ENCODE data around the gene ANKRD11.
"Not testable (repeated sequence)": the region's sequence is repeated elsewhere in the genome, so short reads cannot be mapped to it uniquely, and the experiment has no call there.

ANKRD11 gene

DNA sequence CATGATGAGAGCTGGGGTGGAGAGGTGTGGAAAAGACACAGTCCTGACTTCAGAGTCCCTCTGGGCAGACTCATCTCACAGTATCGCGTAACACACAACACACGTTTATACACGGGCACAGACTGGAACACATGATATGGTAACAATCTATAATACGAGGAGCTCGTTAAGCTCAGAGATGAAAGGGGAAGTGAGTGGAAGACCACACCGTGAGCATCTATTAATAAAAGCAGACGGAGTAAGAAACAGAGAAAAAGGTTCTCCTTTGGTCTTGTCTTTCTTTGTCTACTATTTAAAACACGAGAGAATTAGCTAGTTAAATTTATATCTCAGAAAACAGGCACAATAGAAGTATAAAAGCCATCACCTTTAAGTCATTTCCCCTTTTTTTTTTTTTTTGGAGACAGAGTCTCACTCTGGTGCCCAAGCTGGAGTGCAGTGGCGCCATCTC lies 13.5 kb downstream of the ANKRD11 start:
- no peak for DNase-seq

DNA sequence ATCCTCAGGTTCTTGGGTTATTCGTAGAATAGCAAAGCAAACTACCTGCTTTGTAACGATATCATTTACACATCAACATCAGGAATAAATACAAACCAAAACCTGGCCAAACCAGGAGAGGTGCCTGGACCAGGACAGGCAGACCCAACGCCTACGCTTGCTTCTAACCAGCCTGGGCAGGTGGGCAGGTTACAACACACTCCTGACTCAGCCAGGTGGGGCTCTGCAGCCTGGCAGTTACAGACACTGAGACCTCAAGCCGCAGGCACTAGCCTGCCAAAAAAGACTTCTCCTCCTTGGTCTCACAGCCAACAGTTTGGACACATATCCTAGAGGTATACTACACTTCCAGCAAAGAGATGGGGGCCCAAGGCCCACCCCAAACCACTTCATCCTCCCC lies 14.0 kb downstream of the ANKRD11 start:
- no peak for DNase-seq

DNA sequence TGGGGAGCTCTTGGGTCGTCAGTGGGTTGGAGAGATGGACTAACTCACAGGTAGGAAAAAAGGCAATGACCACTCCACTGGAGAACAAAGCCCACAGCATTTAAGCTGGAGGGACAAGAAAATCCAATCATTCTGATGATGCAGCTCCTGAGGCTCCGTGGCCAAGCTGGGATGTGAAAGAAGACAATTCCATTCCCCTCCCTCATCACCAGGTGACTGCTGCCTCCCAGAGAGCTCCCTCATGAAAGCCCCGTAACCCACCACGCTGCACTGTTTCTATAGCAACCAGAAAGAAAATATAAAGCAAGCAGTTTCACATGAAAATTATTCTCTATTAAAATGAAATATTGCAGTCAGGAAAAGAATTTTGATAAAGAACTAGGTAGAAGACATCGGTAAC lies 15.2 kb downstream of the ANKRD11 start:
- no peak for DNase-seq

DNA sequence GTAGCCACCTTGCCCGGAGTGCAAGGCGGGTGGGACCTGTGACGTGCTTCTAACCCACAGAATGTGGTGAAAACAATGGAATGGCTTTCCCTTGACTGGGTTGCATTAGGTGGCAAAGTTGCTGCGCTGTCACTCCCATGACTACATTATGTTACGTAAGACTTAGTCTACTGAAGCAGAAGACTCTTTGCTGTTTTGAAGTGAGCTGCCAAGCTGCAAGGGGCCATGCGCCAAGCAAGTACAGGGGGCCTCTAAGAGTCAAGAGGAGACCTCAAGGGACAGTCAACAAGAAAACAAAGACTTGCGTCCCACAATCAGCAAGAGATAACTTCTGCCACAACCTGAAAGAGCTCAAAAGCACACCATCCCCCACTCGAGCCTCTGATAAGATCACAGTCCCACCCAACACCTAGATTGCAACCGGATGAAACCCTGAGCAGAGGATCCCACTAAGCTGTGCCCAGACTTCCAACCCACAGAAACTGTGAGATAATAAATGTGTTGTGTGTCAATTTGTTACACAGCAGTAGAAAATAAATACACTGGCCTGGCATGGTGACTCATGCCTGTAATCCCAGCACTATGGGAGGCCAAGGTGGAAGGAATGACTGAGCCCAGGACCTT lies 16.5 kb downstream of the ANKRD11 start:
- no peak for DNase-seq

DNA sequence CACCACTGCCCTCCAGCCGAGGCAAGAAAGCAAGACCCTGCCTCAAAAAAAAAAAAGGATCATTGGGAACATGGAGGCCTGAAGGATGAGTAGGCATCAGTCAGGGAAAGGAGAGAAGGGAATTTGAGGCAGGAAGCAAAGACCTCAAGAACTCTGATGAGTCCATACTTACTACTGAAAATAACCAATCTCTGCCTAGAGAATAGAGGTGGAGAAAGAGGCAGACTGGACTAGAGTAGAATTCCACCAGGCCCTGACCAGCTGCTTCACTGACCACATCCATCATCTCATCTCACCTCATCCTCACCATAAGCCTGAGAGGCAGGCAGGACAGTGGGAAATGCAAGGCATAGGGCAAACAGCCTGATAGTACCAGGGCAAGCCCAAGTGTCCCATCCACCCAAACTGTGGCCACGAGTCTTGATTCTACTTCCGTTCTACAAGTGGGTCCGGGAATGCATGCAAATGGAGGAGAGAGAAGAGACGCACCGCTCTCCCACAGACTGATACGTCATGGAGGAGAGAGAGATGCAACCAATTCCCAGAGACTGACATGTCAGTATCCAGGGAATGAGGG lies 17.1 kb downstream of the ANKRD11 start:
- DNase-seq, result no peak

DNA sequence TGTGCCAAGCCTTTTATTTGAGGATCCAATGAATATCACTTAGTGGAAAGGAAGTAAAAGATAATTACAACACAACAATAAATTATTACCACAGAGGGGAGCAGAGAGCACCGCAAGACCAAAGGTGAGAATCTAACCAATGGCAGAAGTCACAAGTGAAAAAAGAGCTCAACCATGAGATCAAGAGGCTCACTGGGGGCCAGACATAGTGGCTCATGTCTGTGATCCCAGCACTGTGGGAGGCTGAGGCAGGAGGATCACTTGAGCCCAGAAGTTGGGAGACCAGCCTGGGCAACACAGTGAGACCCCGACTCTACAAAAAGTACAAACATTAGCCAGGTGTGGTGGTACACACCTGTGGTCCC lies 17.7 kb downstream of the ANKRD11 start:
- no peak for DNase-seq

DNA sequence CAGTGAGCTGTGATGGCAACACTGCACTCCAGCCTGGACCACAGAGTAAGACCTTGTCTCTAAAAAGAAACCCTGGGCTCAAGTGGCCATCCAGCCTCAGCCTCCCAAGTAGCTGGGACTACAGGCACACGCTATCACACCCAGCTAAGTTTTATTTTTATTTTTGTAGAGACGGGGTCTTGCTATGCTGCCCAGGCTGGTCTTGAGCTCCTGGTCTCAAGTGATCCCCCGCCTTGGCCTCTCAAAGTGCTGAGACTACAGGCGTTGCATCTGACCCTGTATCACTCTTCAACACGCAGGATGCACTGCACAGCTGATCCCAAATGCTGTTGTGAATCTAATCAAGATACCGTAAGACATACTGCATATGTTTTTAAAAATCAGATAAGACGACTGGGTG lies 23.0 kb downstream of the ANKRD11 start:
- no peak for DNase-seq

DNA sequence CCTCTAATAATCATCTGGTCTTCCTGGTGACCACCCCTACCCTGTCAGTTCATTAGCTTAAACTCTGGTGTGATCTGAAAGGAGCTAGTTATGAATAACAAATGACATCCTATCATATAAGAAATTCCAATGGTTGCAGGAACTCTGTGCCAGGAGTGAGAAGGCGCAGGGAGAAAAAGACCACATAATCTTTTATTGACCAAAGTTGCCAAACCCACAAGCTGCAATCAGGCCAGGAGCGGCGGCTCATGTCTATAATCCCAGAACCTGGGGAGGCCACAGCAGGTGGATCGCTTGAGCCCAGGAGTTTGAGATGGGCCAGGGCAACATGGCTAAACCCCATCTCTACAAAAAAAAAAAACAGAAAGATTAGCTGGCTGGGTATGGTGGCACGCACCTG lies 23.4 kb downstream of the ANKRD11 start:
- no peak for DNase-seq

DNA sequence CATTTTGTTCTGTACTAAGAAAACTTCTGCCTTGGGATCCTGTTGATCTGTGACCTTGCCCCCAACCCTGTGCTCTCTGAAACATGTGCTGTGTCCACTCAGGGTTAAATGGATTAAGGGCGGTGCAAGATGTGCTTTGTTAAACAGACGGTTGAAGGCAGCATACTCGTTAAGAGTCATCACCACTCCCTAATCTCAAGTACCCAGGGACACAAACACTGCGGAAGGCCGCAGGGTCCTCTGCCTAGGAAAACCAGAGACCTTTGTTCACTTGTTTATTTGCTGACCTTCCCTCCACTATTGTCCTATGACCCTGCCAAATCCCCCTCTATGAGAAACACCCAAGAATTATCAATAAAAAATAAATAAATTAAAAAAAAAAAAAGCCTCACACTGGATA lies 27.0 kb downstream of the ANKRD11 start:
- DNase-seq, result not testable (repeated sequence)

DNA sequence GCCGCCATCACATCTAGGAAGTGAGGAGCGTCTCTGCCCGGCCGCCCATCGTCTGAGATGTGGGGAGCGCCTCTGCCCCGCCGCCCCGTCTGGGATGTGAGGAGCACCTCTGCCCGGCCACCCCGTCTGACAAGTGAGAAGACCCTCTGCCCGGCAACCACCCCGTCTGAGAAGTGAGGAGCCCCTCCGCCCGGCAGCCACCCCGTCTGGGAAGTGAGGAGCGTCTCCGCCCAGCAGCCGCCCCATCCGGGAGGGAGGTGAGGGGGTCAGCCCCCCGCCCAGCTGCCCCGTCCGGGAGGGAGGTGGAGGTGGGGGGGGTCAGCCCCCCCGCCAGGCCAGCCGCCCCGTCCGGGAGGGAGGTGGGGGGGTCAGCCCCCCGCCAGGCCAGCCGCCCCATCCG lies 27.7 kb downstream of the ANKRD11 start:
- not testable (repeated sequence) for DNase-seq

DNA sequence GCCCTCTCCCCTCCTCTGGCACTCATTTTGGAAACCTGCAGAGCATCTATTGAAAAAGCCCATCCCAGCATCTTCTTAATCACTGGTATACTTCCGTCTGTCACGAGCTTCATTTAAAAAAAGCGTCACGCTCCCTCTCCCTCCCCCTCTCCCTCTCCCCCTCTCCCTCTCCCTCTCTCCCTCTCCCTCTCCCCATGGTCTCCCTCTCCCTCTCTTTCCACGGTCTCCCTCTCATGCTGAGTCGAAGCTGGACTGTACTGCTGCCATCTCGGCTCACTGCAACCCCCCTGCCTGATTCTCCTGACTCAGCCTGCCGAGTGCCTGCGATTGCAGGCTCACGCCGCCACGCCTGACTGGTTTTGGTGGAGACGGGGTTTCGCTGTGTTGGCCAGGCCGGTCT lies 28.5 kb downstream of the ANKRD11 start:
- DNase-seq, result not testable (repeated sequence)

DNA sequence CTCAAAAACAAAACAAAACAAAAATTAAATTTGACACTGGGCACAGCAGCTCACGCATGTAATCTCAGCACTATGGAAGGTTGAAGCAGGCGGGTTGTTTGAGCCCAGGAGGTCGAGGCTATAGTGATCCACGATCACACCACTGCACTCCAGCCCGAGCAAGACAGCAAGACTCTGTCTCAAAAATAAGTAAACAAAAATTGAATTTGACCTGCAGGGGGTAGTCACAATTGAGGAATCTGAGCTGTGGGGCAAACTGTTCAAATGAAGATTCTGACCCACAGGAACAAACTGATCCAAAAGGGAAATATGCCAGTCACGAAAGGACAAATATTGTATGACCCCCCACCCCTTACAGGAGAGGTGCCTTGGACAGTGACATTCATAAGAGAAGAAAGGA lies 29.8 kb downstream of the ANKRD11 start:
- no peak for DNase-seq

DNA sequence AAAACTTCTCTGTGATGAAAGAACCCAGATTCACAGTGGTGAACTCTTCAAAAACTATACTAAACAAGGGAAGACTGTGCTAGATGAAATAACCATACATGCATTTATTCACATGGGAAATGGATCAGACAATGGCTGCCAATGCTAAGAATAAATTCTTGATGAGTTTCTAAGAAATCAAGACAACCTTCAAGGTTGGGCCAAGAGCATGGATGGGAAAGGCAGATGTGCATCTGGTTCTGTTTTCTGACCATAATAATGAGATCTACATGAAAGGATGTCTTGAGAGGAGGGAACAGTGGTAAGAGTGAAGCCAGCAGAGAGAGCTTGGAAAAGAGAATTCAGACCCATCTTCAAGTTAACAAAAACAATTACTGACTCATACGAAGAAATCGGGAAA lies 31.4 kb downstream of the ANKRD11 start:
- no peak for DNase-seq

DNA sequence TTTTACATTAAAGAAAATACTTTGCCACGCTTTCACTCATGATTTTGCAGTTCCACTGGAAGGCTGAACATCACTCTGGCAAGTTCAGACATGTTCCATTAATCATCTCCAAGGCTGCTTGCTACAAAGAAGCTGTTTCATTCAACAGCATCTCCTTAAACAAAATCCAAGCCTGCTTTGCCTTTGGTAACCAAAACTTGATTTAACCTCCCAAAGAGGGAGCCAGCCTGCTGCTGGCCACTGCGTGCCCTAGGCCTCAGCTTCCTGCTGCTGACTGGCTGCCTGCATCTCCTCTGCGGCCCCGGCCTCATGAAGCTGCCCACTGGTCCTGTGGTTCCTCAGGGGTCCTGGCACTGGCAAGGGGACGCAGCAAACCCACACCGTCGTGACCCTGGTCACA lies 31.8 kb downstream of the ANKRD11 start:
- DNase-seq, result no peak

DNA sequence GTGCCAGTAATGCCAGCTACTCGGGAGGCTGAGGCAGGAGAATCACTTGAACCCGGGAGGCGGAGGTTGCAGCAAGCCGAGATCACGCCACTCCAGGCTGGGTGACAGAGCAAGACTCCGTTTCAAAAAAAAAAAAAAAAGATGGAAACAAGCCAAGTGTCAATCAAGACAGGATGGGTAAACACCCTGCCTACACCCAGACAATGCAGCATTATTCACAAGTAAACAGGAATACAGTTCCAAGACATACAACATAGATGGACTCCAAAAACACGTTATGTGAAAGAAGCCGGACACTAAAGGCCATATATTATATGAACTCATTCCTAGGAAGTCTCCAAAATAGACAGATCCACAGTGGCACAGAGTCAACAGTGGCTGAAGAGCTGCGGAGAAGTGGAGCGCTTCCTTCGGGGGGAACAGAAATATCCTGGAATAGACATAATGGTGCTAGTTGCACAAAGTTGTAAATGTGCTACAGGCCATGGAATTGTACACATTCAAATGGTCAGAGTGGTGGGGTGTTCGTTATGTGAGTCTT lies 33.9 kb downstream of the ANKRD11 start:
- no peak for DNase-seq

DNA sequence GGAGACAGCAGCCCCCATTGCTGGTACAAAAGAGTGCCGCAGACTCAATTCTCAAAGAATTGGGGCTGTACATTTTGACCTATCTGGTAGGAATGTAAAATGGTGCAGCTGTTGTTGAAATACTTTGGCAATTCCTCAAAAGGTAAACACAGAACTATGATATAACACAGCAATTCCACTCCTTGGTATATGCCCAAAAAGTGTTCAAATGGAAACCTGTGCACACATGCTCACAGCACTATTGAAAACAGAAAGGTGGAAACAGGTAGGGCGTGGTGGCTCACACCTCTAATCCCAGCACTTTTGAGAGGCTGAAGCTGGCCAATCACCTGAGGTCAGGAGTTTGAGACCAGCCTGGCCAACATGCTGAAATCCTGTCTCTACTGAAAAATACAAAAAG lies 34.7 kb downstream of the ANKRD11 start:
- DNase-seq, result no peak

DNA sequence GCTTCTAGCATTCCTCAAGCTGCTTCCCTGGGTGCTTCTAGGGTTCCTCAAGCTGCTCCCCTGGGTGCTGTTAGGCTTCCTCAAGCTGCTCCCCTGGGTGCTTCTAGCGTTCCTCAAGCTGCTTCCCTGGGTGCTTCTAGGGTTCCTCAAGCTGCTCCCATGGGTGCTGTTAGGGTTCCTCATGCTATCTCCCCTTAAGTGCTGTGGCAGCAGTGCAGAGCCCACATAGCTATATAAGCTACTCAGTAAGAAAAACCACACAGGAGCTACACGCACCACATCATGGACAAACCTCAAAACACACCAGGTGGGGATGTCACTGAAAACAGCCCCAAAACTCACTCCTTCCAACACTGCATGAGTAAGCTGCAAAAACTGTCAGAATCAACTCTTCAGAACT lies 35.2 kb downstream of the ANKRD11 start:
- no peak for DNase-seq

DNA sequence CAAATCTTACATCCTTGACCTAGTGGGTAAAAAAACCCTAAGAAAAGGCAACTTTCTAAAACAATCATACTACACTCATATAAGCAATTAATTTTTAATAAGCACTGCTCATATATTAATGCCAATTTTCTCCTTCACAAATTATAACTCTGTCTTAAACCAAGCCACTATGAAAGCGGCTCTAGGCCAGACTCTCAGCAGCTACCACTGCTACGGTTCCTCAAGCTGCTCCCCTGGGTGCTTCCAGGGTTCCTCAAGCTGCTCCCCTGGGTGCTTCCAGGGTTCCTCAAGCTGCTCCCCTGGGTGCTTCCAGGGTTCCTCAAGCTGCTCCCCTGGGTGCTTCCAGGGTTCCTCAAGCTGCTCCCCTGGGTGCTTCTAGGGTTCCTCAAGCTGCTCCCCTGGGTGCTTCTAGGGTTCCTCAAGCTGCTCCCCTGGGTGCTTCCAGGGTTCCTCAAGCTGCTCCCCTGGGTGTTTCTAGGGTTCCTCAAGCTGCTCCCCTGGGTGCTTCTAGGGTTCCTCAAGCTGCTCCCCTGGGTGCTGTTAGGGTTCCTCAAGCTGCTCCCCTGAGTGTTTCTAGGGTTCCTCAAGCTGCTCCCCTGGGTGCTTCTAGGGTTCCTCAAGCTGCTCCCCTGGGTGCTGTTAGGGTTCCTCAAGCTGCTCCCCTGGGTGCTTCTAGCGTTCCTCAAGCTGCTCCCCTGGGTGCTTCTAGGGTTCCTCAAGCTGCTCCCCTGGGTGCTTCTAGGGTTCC lies 35.8 kb downstream of the ANKRD11 start:
- not testable (repeated sequence) for DNase-seq

DNA sequence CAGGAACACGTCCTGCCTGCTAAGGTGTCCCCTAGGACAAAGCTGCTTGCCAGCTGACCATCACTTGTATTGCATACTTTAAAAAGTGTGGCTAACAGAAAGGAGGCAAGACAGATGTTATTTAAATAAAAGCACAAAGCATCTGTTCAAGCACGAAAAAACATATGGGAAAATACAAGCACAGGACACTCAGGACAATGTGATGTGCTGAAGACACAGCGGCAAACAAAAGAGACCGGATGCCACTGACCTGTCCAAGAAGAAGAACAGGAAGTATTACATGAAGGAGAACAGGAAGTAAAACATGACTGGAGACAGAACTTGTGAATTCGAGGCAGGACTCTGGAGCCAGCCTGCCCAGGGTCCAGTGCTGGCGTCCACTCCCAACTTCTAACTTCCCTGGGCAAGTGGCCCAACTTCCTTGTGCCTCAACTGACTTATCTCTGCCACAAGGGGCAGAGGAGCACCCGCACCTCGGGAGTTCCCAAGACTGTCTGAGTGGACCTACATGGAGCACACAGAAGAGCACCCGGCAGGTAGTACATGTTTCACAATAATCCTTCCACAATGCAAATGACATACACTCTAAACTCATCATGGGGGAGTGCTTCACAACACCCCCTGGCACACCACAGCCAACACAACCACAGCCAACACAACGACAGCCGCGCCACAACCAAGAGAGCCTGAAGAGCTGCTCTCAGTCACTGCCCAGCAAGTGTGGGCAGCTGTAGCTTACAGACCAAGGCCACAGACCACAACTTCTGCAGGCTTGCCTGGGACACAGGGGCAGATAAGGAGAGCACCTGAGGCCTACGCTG lies 36.6 kb downstream of the ANKRD11 start:
- DNase-seq, result no peak

DNA sequence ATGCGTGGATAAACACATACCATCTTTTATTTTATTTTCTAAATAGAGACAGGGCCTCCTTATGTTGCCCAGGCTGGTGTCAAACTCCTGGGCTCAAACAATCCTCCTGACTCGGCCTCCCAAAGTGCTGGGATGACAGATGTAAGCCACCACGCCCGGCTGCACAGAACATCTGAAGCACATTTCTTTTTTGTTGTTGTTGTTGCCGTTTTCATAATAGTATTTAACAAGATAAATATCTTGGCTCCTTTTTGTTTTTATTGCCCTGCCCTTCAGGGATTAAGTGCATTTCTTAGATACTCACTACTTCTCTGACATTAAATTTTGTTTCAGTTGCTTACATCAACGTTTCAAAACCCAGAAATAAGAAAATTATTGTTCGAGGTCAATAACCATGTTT lies 37.4 kb downstream of the ANKRD11 start:
- no peak for DNase-seq

DNA sequence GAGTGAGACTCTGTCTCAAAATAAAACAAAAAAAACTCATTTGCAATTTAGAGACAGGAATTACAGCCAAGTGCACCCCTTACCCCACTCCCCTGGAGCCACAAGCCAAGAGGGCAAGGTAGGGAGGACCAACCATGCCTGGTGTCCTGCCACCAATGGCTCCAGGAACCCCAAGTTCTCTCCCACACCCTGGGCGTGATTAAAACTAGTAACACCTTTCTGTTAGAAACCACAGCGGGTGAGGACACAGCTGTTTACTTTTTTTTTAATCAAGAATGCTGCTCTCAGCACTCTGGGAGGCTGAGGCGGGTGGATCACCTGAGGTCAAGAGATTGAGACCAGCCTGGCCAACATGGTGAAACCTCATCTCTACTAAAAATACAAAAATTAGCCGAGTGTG lies 38.1 kb downstream of the ANKRD11 start:
- no peak for DNase-seq

DNA sequence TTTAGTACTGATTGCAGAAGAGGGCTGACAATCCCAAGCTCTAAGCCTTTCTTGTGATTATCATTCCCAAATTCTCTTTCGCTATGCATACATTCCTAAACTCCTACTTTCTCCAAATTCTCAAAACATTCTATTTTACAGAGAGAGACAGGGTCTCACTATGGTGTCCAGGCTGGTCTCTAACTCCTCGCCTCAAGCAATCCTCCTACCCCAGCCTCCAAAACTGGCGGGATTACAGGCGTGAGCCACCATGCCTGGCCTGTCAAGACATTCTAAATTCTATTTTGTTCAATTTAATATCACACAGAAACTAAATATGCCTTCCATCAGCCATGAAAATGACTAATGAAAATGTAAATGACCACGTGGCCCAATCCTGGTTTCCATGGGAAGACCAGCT lies 39.8 kb downstream of the ANKRD11 start:
- DNase-seq, result no peak

DNA sequence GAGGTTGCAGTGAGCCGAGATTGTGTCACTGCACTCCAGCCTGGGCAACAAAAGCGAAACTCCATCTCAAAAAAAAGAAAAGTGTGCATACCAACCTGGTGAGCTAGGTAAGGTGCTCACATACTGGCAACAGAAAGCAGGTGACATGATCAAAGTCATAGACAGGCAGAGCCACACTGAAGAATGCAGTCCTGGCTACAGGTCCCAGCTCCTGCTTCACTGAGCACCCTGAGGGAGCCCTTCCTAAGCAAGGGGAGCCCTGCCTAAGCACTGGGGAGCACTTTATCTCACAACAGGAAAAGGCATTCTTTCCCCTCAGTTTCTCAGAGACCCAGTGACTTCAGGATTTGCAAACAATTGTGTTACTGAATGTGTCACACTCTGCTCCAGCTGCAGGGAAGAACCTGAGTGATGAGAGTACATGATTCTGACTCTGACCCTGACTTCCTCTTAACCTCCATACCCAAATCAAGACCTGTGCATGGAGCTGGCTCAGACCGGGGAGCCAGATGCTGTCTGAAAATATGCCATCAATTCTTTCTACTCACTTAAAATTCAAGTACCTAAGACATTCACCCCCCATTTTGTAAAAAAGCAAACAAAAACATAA lies 40.5 kb downstream of the ANKRD11 start:
- DNase-seq, result no peak
